Right renal cortex interstitium (tissue), 3 donors: ENCODE measurements around the gene TECTB. TPM values are rescaled to one million over a fixed set of nuclear protein-coding genes. Genes with fewer than 3 reads are reported as not detected.

ENCODE experiments used
- DNase-seq, 3 donors: peaks; one replicate each; pipeline ENCODE4 v3.0.0-alpha.2; 2013; ENCODE audit warnings: low read depth in 3 of 3, low spot score in 2 of 3
- polyA plus RNA-seq, 3 donors: library from polyadenylated mRNA; unstranded; fragments of 120-200 nt; gene quantifications; one replicate each; pipeline ENCODE4 v1.2.1, GENCODE V29; 2013; ENCODE audit not compliant: insufficient read length in 3 of 3

Gene TECTB
- polyA plus RNA-seq, 3 donors, result not detected

GRCh38 chr10:112344261-112344660, 61.1 kb downstream of the TECTB start:
- no peak for DNase-seq

GRCh38 chr10:112345202-112345601, 62.0 kb downstream of the TECTB start:
- no peak for DNase-seq

- no peak for DNase-seq
These were observed 62.5 kb downstream of the TECTB start for GRCh38 chr10:112345743-112346142.

- no peak for DNase-seq
These were observed 63.6 kb downstream of the TECTB start for GRCh38 chr10:112346774-112347173.

GRCh38 chr10:112347709-112348671, 64.8 kb downstream of the TECTB start:
- no peak for DNase-seq

- DNase-seq, result no peak
These were observed 65.6 kb downstream of the TECTB start for GRCh38 chr10:112348759-112349158.

- no peak for DNase-seq
These were observed 66.4 kb downstream of the TECTB start for GRCh38 chr10:112349521-112350085.

- no peak for DNase-seq
These were observed 67.9 kb downstream of the TECTB start for GRCh38 chr10:112351146-112351545.

GRCh38 chr10:112352044-112352443, 68.8 kb downstream of the TECTB start:
- DNase-seq, result no peak

- no peak for DNase-seq
These were observed 69.8 kb downstream of the TECTB start for GRCh38 chr10:112353046-112353445.

Other genes starting within 250 kb of the TECTB start
- 10 to 100 TPM; 18.2 to 18.9 (median 18.2) TPM for gene GPAM, start 99.6 kb upstream of the TECTB start, polyA plus RNA-seq
- 1 to 10 TPM; 3.7 to 5.1 (median 5.1) TPM for gene ACSL5, start 90.7 kb downstream of the TECTB start, polyA plus RNA-seq
- gene ZDHHC6, start 163.5 kb downstream of the TECTB start, polyA plus RNA-seq, result 10 to 100 TPM; 65.7 to 69.0 (median 66.4) TPM
- gene VTI1A, start 163.8 kb downstream of the TECTB start, polyA plus RNA-seq, result 10 to 100 TPM; 22.3 to 24.8 (median 23.8) TPM